Adrenal gland (tissue), 12 donors: ENCODE measurements around the gene ATP9B. TPM values are rescaled to one million over a fixed set of nuclear protein-coding genes. Genes with fewer than 3 reads are reported as not detected.

Source experiments
- DNase-seq, 7 donors: peaks; one replicate each; pipeline ENCODE4 v3.0.0-alpha.2; 2019 to 2020
- H3K27ac ChIP-seq, 5 donors: fragments of 200-600 bp; sonication (generic) in 4 of 5; 1 replicate in 3 of 5; 2 replicates in 2 of 5; pipeline versions ENCODE4 v1.5.1 to v1.8.0; 2016 to 2020; ENCODE audit warnings: mild to moderate bottlenecking in 1 of 5
- H3K27me3 ChIP-seq: fragments of 200-600 bp; 2 replicates; pipeline ENCODE4 v1.8.0; 2021
- H3K36me3 ChIP-seq, 2 donors: fragments of 200-600 bp; replicated peaks in 1 of 2; 1 replicate in 1 of 2; 2 replicates in 1 of 2; pipeline versions ENCODE4 v1.5.1 to v1.8.0; 2018 to 2022
- H3K4me1 ChIP-seq, 2 donors: fragments of 200-600 bp; replicated peaks in 1 of 2; 1 replicate in 1 of 2; 2 replicates in 1 of 2; pipeline versions ENCODE4 v1.5.1 to v1.8.0; 2018 to 2021
- H3K4me3 ChIP-seq, 4 donors: fragments of 200-600 bp; sonication (generic) in 3 of 4; one replicate each; pipeline ENCODE4 v1.5.1; 2016 to 2018
- H3K9me3 ChIP-seq, 3 donors: fragments of 200-600 bp; sonication (generic) in 1 of 3; replicated peaks in 1 of 3; 1 replicate in 2 of 3; 2 replicates in 1 of 3; pipeline versions ENCODE4 v1.5.1 to v1.8.0; 2016 to 2021
- CTCF ChIP-seq, 6 experiments: fragments of 450-650 bp in 4 of 6; fragments of 200-600 bp in 2 of 6; sonication (generic) in 1 of 6; IDR thresholded peaks; 1 replicate in 5 of 6; 2 replicates in 1 of 6; pipeline versions ENCODE4 v1.5.1 to v1.8.0; 2016 to 2021; ENCODE audit warnings: antibody characterized with exemption in 6 of 6, mild to moderate bottlenecking in 2 of 6, moderate library complexity in 1 of 6
- POLR2A ChIP-seq, 2 donors: fragments of 450-650 bp; IDR thresholded peaks; one replicate each; pipeline ENCODE4 v1.6.1; 2017; ENCODE audit warnings: antibody characterized with exemption in 2 of 2, mild to moderate bottlenecking in 2 of 2, moderate library complexity in 1 of 2
- WGBS, 4 donors: extraction: QIAGEN DNeasy Blood & Tissue Kit in 2 of 4; methylation state at CpG; one replicate each; pipeline versions ENCODE4 v1.1.5 to v1.1.7; 2013 to 2017; 5-methylcytosine and 5-hydroxymethylcytosine counted together
- intact Hi-C, 2 donors: fragments of 100-400 bp; cut with DNase I; formaldehyde crosslinking; loops; one replicate each; pipeline versions ENCODE4 v1.14.1 to v1.15.0; 2022 to 2023
- polyA plus RNA-seq, 3 donors: library from polyadenylated mRNA; stranded (reverse); fragments of 200-250 nt in 2 of 3; fragments of 350-450 nt in 1 of 3; fragmentation: Illumina TruSeq in 1 of 3; extraction: RNeasy Lipid Tissue Mini Kit (QIAGEN cat#74804) in 1 of 3; gene quantifications; one replicate each; pipeline ENCODE4 v1.2.3, GENCODE V29; 2013 to 2014
- total RNA-seq, 9 donors: library from RNA; depleted of rRNA in 4 of 9; stranded (reverse); fragments of >200 nt in 4 of 9; fragments of 120-200 nt in 1 of 9; fragmentation: NEBNext Ultra II Directional in 1 of 9; extraction: Animal tissue kit (Norgen Biotek cat#: 25700) in 1 of 9; gene quantifications; one replicate each; pipeline versions ENCODE4 v1.1.0 to v1.2.4, GENCODE V29; 2013 to 2023
- donor health status: healthy with polysubstance abuse.
- donor health status: Bipolar disorder and iron deficiency.
- donor health status: DM: yes; HTN: yes; CAD: no.
- donor health status: DM: no; HTN: no; CAD: no.
- donor health status: DM: no; HTN: no; CAD: no.
- donor health status: DM: yes; HTN: yes; CAD: no.

The ATP9B gene
- total and polyA plus RNA-seq, 12 donors: 16.3 to 36.0 (median 27.7) TPM

- Histone ChIP-seq H3K27ac (peak overlapping the region in 3 of 5 donors; percentile 43 to 93 (median 88)), H3K4me1 (peaks cover 6 to 37% of the 10 kb centered on the region in 2 donors), H3K9me3 (no peaks in the 10 kb centered on the region), H3K4me3 (peak overlapping the region in 2 of 4 donors; percentile 61 to 99), H3K27me3 (no peaks in the 10 kb centered on the region), H3K36me3 (no peaks in the 10 kb centered on the region)
- TF ChIP-seq CTCF (IDR thresholded peaks at IDR 0.05) (no peak), POLR2A (IDR thresholded peaks at IDR 0.05) (no peak)
- 31 to 71% (median 52%) methylated on average over 15 to 50 of the region's 58 CpGs for WGBS, 4 donors
- DNase-seq: peak in 2 of 7 donors; percentile 45 to 94
- intact Hi-C loops: no loop called here
Observed at GRCh38 chr18:79400591-79401381, 331.6 kb downstream of the ATP9B start.

DNA sequence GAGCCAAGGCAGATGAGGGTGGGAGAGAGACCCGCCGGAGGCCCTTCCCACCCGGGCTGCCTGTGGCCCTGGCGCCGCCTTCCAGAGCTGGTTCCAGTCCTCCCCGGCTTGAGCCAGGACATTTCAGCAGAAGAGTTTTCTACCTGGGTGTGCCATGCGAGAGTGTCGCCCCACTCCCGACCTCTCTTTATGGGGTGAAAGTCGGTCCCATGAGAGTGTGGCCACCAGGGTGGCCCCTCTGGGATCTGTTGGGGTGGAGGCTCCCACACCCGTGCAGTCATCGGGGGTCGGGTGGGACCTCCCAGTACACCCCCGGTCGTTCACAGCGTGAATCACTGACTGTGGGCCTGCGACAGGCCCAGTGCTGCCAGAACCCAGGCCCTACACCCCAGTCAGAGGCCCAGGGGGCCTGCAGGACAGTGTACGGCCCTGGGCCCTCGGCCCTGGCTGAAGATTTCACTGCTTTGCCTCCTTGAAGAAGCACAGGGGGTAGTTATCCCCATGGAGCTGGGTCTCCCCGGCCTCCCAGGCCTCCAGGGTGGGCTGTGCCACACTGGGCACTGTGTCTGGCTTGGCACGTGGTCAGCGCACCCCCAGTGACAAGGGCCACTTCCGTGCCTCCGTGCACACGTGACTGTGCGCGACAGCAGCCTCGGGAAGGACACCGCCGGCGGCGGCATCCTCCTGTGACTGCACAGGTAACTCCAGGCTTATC lies 332.5 kb downstream of the ATP9B start:
- Histone ChIP-seq H3K4me3 (no peak overlapping the region), H3K9me3 (no peaks in the 10 kb centered on the region), H3K27ac (peak overlapping the region in 2 of 5 donors; percentile 72 to 93), H3K4me1 (peaks cover 6 to 34% of the 10 kb centered on the region in 2 donors), H3K36me3 (no peaks in the 10 kb centered on the region), H3K27me3 (no peaks in the 10 kb centered on the region)
- WGBS, 4 donors: 92 to 96% (median 93%) methylated on average over 16 to 32 of the region's 32 CpGs
- TF ChIP-seq CTCF (IDR thresholded peaks at IDR 0.05): no peak
- no peak for TF ChIP-seq POLR2A (IDR thresholded peaks at IDR 0.05)
- intact Hi-C loops: no loop called here
- no peak for DNase-seq

DNA sequence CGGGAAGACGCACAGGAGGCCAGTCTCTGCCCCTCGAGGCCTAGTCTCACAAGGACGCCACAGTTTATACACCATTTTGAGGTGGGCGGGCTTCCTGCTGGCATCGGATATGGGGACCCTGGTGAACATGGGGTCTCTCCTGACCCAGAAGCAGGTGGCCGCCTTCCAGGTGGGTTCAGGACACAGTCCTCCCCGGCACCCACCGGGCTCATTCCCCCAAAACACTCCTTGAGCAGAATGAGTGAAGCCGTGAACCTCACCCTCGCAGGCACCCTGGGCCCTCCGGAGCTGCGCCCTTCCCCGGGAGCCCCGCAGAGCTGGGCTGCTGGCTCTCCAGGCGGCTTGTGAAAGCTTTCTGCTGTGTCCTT lies 333.0 kb downstream of the ATP9B start:
- WGBS, 4 donors: 86 to 96% (median 93%) methylated on average over 9 to 16 of the region's 16 CpGs
- peak overlapping the region in 1 of 5 donors; percentile 93 for H3K27ac ChIP-seq
- DNase-seq: no peak
- peaks cover 6 to 33% of the 10 kb centered on the region in 2 donors for H3K4me1 ChIP-seq
- no peak overlapping the region for H3K4me3 ChIP-seq
- intact Hi-C loops: no loop called here
- TF ChIP-seq CTCF (IDR thresholded peaks at IDR 0.05): no peak
- no peak for TF ChIP-seq POLR2A (IDR thresholded peaks at IDR 0.05)
- no peaks in the 10 kb centered on the region for H3K36me3 ChIP-seq
- no peaks in the 10 kb centered on the region for H3K27me3 ChIP-seq
- no peaks in the 10 kb centered on the region for H3K9me3 ChIP-seq

DNA sequence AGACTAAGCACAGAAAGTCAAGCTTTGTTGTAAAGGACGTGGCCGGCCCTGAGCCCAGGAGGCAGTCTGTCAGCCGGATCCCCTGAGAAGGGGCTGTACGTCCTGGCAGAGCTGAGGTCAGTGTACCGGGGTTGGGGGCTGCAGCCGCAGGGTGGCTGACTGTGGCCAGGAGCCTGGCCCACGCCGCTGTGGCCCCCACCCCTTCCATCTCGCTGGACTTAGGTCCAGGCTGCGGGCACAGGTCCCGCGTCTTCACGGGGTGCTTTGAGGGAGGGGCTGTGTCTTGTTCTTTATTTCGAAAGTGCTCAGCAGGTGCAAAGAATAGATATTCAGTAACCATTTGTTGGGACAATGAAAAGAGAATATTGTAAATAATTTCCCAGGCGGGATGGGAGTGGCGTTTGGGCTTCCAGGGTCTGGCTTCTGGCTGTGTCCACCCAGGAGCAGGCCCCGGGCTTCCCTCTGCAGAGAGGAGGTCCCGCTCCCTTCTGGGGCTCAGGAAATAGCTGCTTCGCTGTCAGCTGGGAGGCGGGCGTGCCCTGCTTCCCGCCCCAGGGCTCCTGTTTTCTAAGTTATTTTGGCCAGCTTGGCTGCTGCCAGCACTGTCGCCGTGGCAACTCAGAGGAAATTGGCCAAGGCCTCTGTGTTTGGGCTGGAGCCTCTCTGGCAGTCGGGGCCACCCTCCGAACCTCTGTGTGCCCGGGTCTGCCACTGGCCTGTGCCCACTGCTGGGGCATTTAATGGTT lies 334.0 kb downstream of the ATP9B start:
- no peaks in the 10 kb centered on the region for H3K27me3 ChIP-seq
- no peak for TF ChIP-seq POLR2A (IDR thresholded peaks at IDR 0.05)
- TF ChIP-seq CTCF (IDR thresholded peaks at IDR 0.05): no peak
- peak overlapping the region in 1 of 4 donors; percentile 7 for H3K4me3 ChIP-seq
- intact Hi-C loops: no loop called here
- WGBS, 4 donors: 36 to 52% (median 45%) methylated on average over 20 to 27 of the region's 27 CpGs
- no peaks in the 10 kb centered on the region for H3K9me3 ChIP-seq
- H3K4me1 ChIP-seq: peaks cover 6 to 33% of the 10 kb centered on the region in 2 donors
- peak in 6 of 7 donors; percentile 58 to 80 (median 78) for DNase-seq
- peak overlapping the region in 4 of 5 donors; percentile 11 to 71 (median 48) for H3K27ac ChIP-seq
- H3K36me3 ChIP-seq: no peaks in the 10 kb centered on the region
